Breast epithelium (tissue), 4 donors: Measurements from ENCODE around the gene CYP24A1. TPM values are rescaled to one million over a fixed set of nuclear protein-coding genes. Genes with fewer than 3 reads are reported as not detected.

Experiments
- DNase-seq, 2 donors: peaks; one replicate each; pipeline ENCODE4 v3.0.0-alpha.2; 2019; ENCODE audit warnings: low spot score in 2 of 2
- H3K27ac ChIP-seq, 2 donors: fragments of 200-600 bp; sonication (generic) in 1 of 2; one replicate each; pipeline ENCODE4 v1.5.1; 2016 to 2019; ENCODE audit warnings: mild to moderate bottlenecking in 1 of 2
- H3K27me3 ChIP-seq, 2 donors: fragments of 200-600 bp; sonication (generic) in 1 of 2; one replicate each; pipeline versions ENCODE4 v1.5.1 to v1.6.0; 2017 to 2019; ENCODE audit warnings: control low read depth in 1 of 2, mild to moderate bottlenecking in 1 of 2
- H3K36me3 ChIP-seq: fragments of 200-600 bp; one replicate; pipeline ENCODE4 v1.5.1; 2019
- H3K4me1 ChIP-seq, 2 donors: fragments of 200-600 bp; sonication (generic); one replicate each; pipeline ENCODE4 v1.5.1; 2016 to 2019; ENCODE audit warnings: control low read depth in 1 of 2
- H3K4me3 ChIP-seq, 3 donors: fragments of 200-600 bp; sonication (generic); 1 replicate in 2 of 3; 2 replicates in 1 of 3; pipeline ENCODE4 v1.5.1; 2016 to 2019; ENCODE audit warnings: mild to moderate bottlenecking in 3 of 3, moderate library complexity in 2 of 3
- H3K9me3 ChIP-seq, 2 donors: fragments of 200-600 bp; sonication (generic) in 1 of 2; one replicate each; pipeline ENCODE4 v1.5.1; 2016 to 2019; ENCODE audit warnings: control low read depth in 1 of 2
- CTCF ChIP-seq, 3 donors: fragments of 450-650 bp; IDR thresholded peaks; one replicate each; pipeline ENCODE4 v1.5.1; 2016 to 2017; ENCODE audit warnings: antibody characterized with exemption in 3 of 3, mild to moderate bottlenecking in 3 of 3, moderate library complexity in 3 of 3
- POLR2A ChIP-seq: fragments of 450-650 bp; IDR thresholded peaks from one replicate; pipeline ENCODE4 v1.6.1; 2016; ENCODE audit warnings: antibody characterized with exemption, mild to moderate bottlenecking, moderate library complexity
- POLR2AphosphoS5 ChIP-seq, 3 donors: sonication (generic); formaldehyde crosslinking; IDR thresholded peaks; one replicate each; pipeline ENCODE4 v1.6.1; 2017; ENCODE audit warnings: antibody characterized with exemption in 3 of 3
- intact Hi-C: fragments of 100-400 bp; cut with DNase I; formaldehyde crosslinking; loops from one replicate; pipeline ENCODE4 v1.15.1; 2023; ENCODE audit warnings: low total_unique reads
- total RNA-seq, 3 donors: library from RNA; depleted of rRNA; stranded (reverse); fragments of >200 nt; gene quantifications; one replicate each; pipeline ENCODE4 v1.1.0, GENCODE V29; 2016

The CYP24A1 gene
- total RNA-seq, 3 donors from 2014 or later: 2.0 to 6.4 TPM; not detected in 1

- Histone ChIP-seq H3K36me3 (no peaks in the 10 kb centered on the region), H3K27ac (no peak overlapping the region), H3K27me3 (peaks cover 14 to 43% of the 10 kb centered on the region in 2 donors), H3K9me3 (no peaks in the 10 kb centered on the region), H3K4me1 (no peaks in the 10 kb centered on the region), H3K4me3 (no peak overlapping the region)
- no peak for DNase-seq
- TF ChIP-seq POLR2A: no peak
- no peak for TF ChIP-seq CTCF (IDR thresholded peaks at IDR 0.05)
- no peak for TF ChIP-seq POLR2AphosphoS5 (IDR thresholded peaks at IDR 0.05)
- intact Hi-C loops: no loop called here
Observed at GRCh38 chr20:54168961-54169862, 4.6 kb downstream of the CYP24A1 start.

- Histone ChIP-seq H3K9me3 (no peaks in the 10 kb centered on the region), H3K4me3 (no peak overlapping the region), H3K4me1 (no peaks in the 10 kb centered on the region), H3K27ac (no peak overlapping the region), H3K27me3 (peaks cover 4 to 32% of the 10 kb centered on the region in 2 donors), H3K36me3 (no peaks in the 10 kb centered on the region)
- intact Hi-C loops: no loop called here
- TF ChIP-seq CTCF (IDR thresholded peaks at IDR 0.05) (no peak), POLR2A (no peak), POLR2AphosphoS5 (IDR thresholded peaks at IDR 0.05) (no peak)
- DNase-seq: no peak
Observed at GRCh38 chr20:54167909-54168872, 5.6 kb downstream of the CYP24A1 start.

GRCh38 chr20:54166987-54167662 is 6.7 kb downstream of the CYP24A1 start:
- H3K36me3 ChIP-seq: no peaks in the 10 kb centered on the region
- H3K27ac ChIP-seq: no peak overlapping the region
- H3K27me3 ChIP-seq: peaks cover 0 to 22% of the 10 kb centered on the region in 2 donors
- intact Hi-C loops: no loop called here
- no peak for TF ChIP-seq POLR2AphosphoS5 (IDR thresholded peaks at IDR 0.05)
- TF ChIP-seq POLR2A: no peak
- TF ChIP-seq CTCF (IDR thresholded peaks at IDR 0.05): no peak
- H3K4me3 ChIP-seq: no peak overlapping the region
- no peaks in the 10 kb centered on the region for H3K9me3 ChIP-seq
- DNase-seq: no peak
- no peaks in the 10 kb centered on the region for H3K4me1 ChIP-seq

GRCh38 chr20:54165803-54166202 is 8.0 kb downstream of the CYP24A1 start:
- no peaks in the 10 kb centered on the region for H3K9me3 ChIP-seq
- peaks cover 0 to 11% of the 10 kb centered on the region in 2 donors for H3K27me3 ChIP-seq
- H3K36me3 ChIP-seq: no peaks in the 10 kb centered on the region
- H3K4me1 ChIP-seq: no peaks in the 10 kb centered on the region
- H3K4me3 ChIP-seq: no peak overlapping the region
- TF ChIP-seq POLR2AphosphoS5 (IDR thresholded peaks at IDR 0.05): no peak
- no peak for DNase-seq
- intact Hi-C loops: no loop called here
- no peak overlapping the region for H3K27ac ChIP-seq

- H3K36me3 ChIP-seq: no peaks in the 10 kb centered on the region
- intact Hi-C loops: no loop called here
- no peaks in the 10 kb centered on the region for H3K9me3 ChIP-seq
- peaks cover 0 to 10% of the 10 kb centered on the region in 2 donors for H3K27me3 ChIP-seq
- TF ChIP-seq POLR2A: no peak
- DNase-seq: no peak
- no peaks in the 10 kb centered on the region for H3K4me1 ChIP-seq
- no peak overlapping the region for H3K4me3 ChIP-seq
- no peak overlapping the region for H3K27ac ChIP-seq
Observed at GRCh38 chr20:54165014-54165413, 8.8 kb downstream of the CYP24A1 start.
